CD4-positive, alpha-beta T cell treated with Interleukin-12 subunit alpha and Interleukin-12 subunit beta, for 1 hour (primary cell): ENCODE measurements around the gene CBFB.

Source experiments
- DNase-seq: peaks from one replicate; pipeline ENCODE4 v3.0.0-alpha.2; 2020

CBFB gene

DNA sequence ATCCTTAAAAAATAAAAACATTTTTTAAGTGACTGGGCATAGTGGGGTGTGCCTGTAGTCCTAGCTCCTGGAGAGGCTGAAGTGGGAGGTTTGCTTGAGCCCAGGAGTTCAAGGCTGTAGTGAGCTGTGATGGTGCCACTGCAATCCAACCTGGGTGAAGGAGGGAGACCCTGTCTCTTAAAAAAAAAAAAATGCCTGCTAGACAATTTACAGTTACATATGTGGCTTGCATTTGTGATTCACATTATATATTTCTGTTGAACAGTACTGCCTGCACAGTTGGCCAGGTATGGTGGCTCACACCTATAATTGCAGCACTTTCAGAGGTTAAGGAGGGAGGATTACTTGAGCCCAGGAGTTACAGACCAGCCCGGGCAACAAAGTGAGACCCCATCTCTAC lies 23.4 kb downstream of the CBFB start:
- DNase-seq: no peak

DNA sequence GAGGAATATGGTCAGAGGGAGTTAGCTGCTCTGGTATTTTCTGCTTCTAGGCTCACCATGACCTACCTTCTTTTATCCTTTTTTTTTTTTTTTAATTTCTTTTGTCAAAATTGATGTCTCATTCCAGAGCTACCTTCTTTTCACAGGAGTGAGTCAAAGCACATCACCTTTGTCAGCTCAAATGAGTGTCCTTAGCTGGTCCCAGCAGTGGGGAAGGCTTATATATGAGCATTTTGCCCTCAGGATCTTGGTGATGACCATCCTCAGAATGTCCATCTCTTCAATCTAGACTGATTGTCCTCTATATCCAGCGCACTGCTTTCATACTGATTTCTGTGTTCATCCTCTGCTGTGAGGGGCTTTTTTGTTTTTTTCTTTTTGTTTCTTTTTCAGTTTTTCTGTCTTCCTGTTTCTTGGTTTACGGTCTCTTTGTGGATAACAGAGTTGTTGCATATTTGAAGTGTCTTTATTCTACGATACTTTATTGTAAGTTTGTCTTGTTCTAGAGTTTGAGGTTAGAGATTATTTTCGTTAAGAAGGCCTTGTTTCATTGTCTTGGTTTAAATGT lies 24.9 kb downstream of the CBFB start:
- peak; percentile 15 for DNase-seq

DNA sequence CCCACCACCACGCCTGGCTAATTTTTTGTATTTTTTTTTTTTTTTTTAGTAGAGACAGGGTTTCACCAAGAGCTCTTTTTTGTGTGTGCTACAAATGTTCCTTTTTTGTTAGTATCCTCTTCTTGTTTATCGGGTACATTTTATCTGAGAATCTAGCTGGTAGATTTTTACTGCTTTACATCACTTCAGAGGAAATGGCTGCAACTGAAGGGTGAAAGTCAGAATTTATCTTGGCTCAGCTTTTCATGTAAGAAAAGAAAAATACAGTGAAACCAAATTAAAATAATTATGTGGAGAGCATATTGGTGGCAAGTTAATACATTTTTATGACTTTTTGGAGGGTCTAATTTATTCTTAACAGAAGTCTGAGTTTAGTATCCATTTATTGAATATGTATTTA lies 26.0 kb downstream of the CBFB start:
- no peak for DNase-seq

DNA sequence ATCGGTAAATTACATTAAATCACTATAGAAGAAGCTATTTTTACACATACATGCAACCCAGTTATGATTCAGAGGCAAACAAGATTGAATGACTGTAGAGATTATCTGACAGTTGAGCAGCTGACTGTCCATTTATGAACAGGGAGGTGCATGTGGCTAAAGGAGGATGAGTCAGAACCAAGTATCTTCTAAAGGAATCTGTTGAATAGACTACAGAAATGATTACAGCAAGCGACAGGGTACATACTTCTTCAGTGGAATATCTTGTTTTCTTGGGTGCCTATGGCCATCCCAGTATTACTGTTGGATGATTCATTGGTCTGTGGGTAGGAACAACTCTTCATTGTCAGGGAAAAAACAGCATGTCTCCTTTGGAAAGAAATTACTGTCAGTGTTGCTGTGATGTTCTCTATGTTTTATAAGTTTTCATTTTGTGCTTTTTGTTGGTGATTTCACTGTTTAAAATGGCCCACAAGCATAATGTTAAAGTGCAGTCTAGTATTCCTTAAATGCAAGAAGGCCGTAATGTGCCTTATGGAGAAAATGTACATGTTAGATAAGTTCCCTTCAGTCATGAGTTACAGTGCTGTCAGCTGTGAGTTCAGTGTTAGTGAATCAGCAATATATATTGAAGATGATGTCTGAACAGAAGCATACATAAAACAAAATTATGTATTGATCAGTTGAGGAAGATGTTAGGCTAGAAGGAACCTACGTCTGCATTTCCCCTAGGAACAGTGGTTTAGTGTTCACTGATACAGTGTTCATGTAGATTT lies 27.0 kb downstream of the CBFB start:
- DNase-seq: no peak

- no peak for DNase-seq
Observed at GRCh38 chr16:67063008-67063407, 34.1 kb downstream of the CBFB start.

DNA sequence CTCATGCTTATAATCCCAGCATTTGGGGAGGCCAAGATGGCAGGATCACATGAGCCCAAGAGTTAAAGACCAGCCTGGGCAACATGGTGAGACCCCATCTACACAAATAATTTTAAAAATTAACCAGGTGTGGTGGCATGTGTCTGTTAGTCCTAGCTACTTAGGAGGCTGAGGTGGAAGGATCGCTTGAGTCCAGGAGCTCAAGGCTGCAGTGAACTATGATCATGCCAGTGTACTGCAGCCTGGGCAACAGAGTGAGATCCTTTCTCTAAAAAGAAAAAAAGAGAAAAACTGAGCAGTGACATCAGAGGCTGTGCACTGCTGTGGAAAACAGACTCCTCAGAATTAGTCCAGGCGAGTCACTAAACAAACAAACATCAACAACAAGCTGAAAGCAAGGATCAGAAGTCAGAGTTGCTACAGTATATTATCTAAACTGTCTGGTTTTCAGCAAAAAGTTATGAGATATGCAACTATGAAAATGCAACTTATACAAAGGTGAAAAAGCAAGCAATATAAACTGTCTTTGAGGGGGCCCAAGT lies 39.3 kb downstream of the CBFB start:
- DNase-seq: no peak

DNA sequence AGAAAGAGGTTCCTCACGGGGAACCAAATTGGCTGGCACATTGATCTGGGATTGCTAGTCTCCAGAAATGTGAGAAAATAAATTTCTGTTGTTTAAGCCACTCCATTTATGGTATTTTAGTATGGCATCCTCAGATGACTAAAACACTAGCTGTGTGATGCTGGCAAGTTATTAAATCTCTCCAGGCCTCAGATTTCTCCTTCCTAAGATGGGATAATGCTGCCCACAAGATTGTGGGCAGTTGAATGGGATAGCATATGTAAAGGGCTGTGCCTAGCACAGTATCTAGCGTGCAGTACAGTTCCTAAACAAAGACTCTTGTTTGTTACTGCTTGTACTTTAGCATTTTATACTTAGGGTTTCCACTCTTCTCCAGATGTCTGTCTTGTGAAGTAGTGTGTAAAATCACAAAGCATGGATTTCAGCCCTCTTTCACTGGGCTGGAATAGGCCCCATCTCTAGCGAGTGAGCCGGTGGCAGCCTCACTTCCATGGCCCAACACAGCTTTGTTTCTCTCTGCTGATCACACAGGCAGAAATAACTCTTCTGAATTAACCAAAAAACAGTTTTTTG lies 42.6 kb downstream of the CBFB start:
- no peak for DNase-seq

DNA sequence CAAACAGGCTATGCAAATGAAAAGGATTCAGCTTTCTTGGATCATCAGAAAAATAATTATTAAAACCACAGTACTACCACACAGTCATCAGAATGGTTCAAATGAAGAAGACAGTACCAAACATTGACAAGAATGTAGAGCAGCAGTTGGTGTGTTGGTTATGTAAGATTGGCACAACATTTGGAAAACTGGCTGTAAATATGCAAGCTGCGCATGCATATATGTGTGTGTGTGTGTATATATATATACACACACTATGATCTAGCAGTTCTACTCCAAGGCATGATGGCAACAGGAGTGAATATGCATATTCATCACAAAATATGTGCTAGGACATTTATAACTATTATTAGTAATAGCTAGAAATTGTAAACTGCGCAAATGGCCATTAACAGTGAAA lies 46.4 kb downstream of the CBFB start:
- no peak for DNase-seq

GRCh38 chr16:67077871-67078270 lies 48.9 kb downstream of the CBFB start:
- DNase-seq: no peak

DNA sequence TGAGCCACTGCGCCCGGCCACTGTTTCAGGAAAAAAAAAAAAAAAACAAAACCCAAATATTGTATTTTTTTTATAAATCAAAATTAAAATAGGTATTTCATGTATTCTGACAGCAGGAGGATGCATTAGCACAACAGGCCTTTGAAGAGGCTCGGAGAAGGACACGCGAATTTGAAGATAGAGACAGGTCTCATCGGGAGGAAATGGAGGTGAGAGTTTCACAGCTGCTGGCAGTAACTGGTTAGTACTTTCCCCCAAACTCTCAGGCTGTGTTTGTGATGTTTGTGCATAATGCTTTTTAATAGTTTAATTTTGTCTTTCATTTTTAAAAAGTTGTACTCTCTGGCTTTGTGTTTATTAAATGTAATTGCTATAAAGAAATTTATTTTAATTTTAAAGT lies 53.2 kb downstream of the CBFB start:
- peak; percentile 5 for DNase-seq

DNA sequence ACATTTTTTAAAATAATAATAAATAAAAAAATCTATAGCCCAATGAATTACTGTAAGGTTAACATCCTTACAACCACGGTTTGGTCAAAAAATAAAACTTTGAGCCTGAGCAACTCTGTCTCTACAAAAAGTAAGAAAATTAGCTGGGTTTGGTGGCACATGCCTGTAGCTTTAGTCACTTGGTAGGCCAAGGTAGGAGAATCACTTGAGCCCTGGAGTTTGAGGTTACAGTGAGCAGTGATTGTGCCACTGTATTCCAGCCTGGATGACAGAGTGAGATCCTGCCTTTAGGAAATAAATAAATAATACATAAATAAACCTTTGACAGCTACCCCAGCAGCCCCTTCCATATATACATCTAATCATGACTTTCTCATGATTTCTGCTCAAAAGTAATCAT lies 53.9 kb downstream of the CBFB start:
- DNase-seq: no peak

- DNase-seq: no peak
Observed at GRCh38 chr16:67084345-67085028, 55.5 kb downstream of the CBFB start.

GRCh38 chr16:67086822-67087221 lies 57.9 kb downstream of the CBFB start:
- DNase-seq: no peak

DNA sequence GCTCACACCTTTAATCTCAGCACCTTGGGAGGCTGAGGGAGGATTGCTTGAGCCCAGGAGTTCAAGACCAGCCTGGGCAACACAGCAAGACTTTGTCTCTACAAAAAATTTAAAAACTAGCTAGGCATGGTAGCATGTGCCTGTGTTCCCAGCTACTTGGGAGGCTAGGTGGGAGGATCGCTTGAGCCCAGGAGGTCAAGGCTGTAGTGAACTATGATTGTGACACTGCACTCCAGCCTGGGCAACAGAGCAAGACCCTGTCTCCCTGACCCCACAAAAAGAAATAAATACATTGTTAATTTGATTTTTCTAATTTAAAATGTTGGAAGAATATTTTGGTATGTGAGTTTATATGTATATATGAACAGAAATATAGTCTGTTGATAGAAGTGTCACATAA lies 58.3 kb downstream of the CBFB start:
- DNase-seq: no peak

DNA sequence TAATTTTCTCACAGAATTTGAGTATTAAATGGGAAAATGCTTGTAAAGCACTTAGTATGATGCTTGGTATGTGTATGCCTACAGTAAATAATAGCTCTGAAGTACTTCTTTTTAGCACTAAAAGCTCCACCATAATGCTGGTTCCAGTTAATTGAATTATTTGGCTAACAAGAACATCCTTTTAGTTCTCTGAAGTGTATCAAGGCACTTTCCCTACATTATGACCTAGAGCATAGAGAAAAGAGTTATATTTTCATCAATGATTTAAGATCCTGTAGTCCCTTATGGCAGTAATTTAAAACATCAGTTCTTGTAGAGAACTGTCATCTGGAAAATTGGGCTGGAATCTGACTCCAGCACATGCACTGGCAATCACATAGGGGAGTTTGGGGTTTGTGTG lies 58.9 kb downstream of the CBFB start:
- no peak for DNase-seq

GRCh38 chr16:67088551-67088950 lies 59.6 kb downstream of the CBFB start:
- DNase-seq: no peak

- DNase-seq: no peak
Observed at GRCh38 chr16:67089101-67089500, 60.2 kb downstream of the CBFB start.

- no peak for DNase-seq
Observed at GRCh38 chr16:67091906-67092566, 63.1 kb downstream of the CBFB start.

DNA sequence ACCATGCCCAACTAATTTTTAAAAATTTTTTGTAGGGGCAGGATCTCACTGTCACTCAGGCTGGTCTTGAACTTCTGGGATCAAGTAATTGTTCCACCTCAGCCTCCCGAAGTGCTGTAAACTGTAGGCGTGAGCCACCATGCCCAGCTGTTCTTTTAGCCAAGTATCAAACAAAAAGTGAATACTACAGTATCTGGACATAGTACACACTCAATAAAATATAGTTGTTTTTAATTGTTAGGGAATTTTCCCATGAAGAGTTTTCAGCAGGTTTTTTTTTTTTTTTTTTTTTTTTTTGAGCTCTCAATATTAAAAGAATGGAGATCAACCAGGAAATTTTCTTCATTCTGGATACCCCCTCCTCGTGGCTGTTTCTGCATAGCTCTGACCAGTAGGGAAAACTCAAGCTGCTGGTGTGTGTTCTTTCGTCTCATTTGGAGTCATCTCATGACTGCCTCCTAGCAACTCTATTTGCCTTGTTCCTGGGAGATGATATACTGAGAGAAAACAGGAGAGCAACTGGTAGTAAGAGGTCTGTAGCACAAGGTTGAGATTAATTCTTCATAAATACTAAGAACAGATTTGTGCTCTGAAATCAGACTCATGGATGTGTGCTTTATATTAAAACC lies 64.3 kb downstream of the CBFB start:
- no peak for DNase-seq

- no peak for DNase-seq
Observed at GRCh38 chr16:67098599-67098998, 69.7 kb downstream of the CBFB start.

- DNase-seq: peak; percentile 52
Observed at GRCh38 chr16:67100569-67101310, 71.8 kb downstream of the CBFB start.
